Panc1 (cell line): ENCODE results near the gene ZDHHC11. TPM values are rescaled to one million over a fixed set of nuclear protein-coding genes. Genes with fewer than 3 reads are reported as not detected.
"Not testable (repeated sequence)": the region's sequence is repeated elsewhere in the genome, so short reads cannot be mapped to it uniquely, and the experiment has no call there.

Experiments
- ATAC-seq: fragments of 200-7000 bp; cut with Tn5 transposase; 2 replicates; pipeline ENCODE4 v1.9.1; 2020; ENCODE audit warnings: mild to moderate bottlenecking, moderate library complexity
- BruUV-seq: library from RNA; stranded (reverse); fragments of 400-500 nt; replicated peaks from 2 replicates; lab custom pipeline; 2021; lab: Mats Ljungman, UMichigan
- CTCF ChIA-PET: fragments of 300-600 bp; sonication (Branson Sonifier 250); formaldehyde crosslinking; loops from one replicate; lab custom pipeline; 2022; ENCODE audit warnings: antibody characterized with exemption; lab: Charles Lee
- POLR2A ChIA-PET: fragments of 300-600 bp; sonication (Branson Sonifier 250); formaldehyde crosslinking; loops from one replicate; lab custom pipeline; 2022; ENCODE audit warnings: antibody characterized with exemption; lab: Charles Lee
- DNase-seq: peaks from one replicate; pipeline ENCODE4 v3.0.0-alpha.2; 2010; ENCODE audit warnings: low read depth, low spot score
- H3K27ac ChIP-seq: 2 replicates; pipeline ENCODE4 v1.5.1; 2011; ENCODE audit warnings: mild to moderate bottlenecking, low read length, inconsistent platforms
- H3K27me3 ChIP-seq: fragments of 200-500 bp; sonication (Bioruptor generic); 2 replicates; pipeline ENCODE4 v1.6.0; 2014; ENCODE audit warnings: low read length, inconsistent platforms; ENCODE audit not compliant: control insufficient read depth, insufficient read depth
- H3K36me3 ChIP-seq: fragments of 200-500 bp; sonication (Bioruptor generic); 2 replicates; pipeline ENCODE4 v1.5.1; 2014; ENCODE audit warnings: inconsistent platforms, mild to moderate bottlenecking, low read length, moderate library complexity; ENCODE audit not compliant: control insufficient read depth, insufficient read depth
- H3K4me1 ChIP-seq: 2 replicates; pipeline ENCODE4 v1.5.1; 2011; ENCODE audit warnings: inconsistent platforms, mild to moderate bottlenecking, low read length, moderate library complexity; ENCODE audit not compliant: control insufficient read depth, insufficient read depth
- H3K4me3 ChIP-seq, 2 experiments: 2 replicates each; pipeline ENCODE4 v1.5.1; 2011 to 2012; ENCODE audit warnings: low read depth in 2 of 2, low read length in 2 of 2, mild to moderate bottlenecking in 2 of 2, inconsistent platforms in 1 of 2, moderate library complexity in 1 of 2
- H3K9me3 ChIP-seq: fragments of 200-500 bp; sonication (Bioruptor generic); 2 replicates; pipeline ENCODE4 v1.5.1; 2014; ENCODE audit warnings: low read depth, mild to moderate bottlenecking, inconsistent platforms, low read length, moderate library complexity; ENCODE audit not compliant: control insufficient read depth, insufficient read depth
- CTCF ChIP-seq: fragments of 450-650 bp; IDR thresholded peaks from 2 replicates; pipeline ENCODE4 v1.5.1; 2017; ENCODE audit warnings: mild to moderate bottlenecking
- POLR2AphosphoS5 ChIP-seq: IDR thresholded peaks from 2 replicates; pipeline ENCODE4 v1.6.1; 2012; ENCODE audit warnings: mild to moderate bottlenecking, low read depth, low read length, moderate library complexity
- REST ChIP-seq, 2 experiments: IDR thresholded peaks; 2 replicates each; pipeline ENCODE4 v1.6.1; 2011 to 2012; ENCODE audit warnings: low read depth in 2 of 2, control low read depth in 1 of 2, low read length in 1 of 2, mild to moderate bottlenecking in 1 of 2, moderate library complexity in 1 of 2; ENCODE audit not compliant: insufficient read depth in 1 of 2
- SIN3A ChIP-seq: IDR thresholded peaks from 2 replicates; pipeline ENCODE4 v1.6.1; 2012; ENCODE audit warnings: low read depth, mild to moderate bottlenecking, low read length, moderate library complexity, borderline replicate concordance; ENCODE audit not compliant: insufficient read depth
- TCF7L2 ChIP-seq: IDR thresholded peaks from 2 replicates; pipeline ENCODE4 v1.6.1; 2011; ENCODE audit warnings: mild to moderate bottlenecking, low read depth, low read length, inconsistent platforms
- in situ Hi-C: cut with HindIII; loops from 2 replicates; pipeline ENCODE4 v1.10.0; 2016; ENCODE audit warnings: low sequenced_read_pairs, low pct_unique_long_range_greater_than_20kb
- intact Hi-C: fragments of 100-400 bp; cut with micrococcal nuclease; formaldehyde crosslinking; loops from one replicate; pipeline ENCODE4 v1.10.0; 2022; ENCODE audit not compliant: unreplicated experiment
- total RNA-seq: library from RNA; stranded (reverse); gene quantifications from one replicate; pipeline ENCODE4 v1.2.1, GENCODE V29; 2021; ENCODE audit not compliant: unreplicated experiment

Gene ZDHHC11
- total RNA-seq, 1 experiment from 2014 or later: 3.0 TPM

GRCh38 chr5:763397-763796 lies 87.4 kb downstream of the ZDHHC11 start:
- in situ Hi-C loops: no loop called here
- no TSS peak for BruUV-seq
- no peak overlapping the region for H3K4me3 ChIP-seq
- peaks cover 8% of the 10 kb centered on the region; the same call in 1 of the 2 replicates for H3K4me1 ChIP-seq
- no peaks in the 10 kb centered on the region for H3K27me3 ChIP-seq
- H3K36me3 ChIP-seq: no peaks in the 10 kb centered on the region
- POLR2A ChIA-PET: no interaction called here
- H3K9me3 ChIP-seq: no peaks in the 10 kb centered on the region
- no peak for TF ChIP-seq POLR2AphosphoS5
- no peak for TF ChIP-seq SIN3A
- TF ChIP-seq REST (IDR thresholded peaks at IDR 0.05; ENCODE audit: insufficient read depth in 1 of 2, low read depth in 2 of 2, low read length in 1 of 2): no peak
- TF ChIP-seq TCF7L2: no peak
- no peak for TF ChIP-seq CTCF
- DNase-seq (no peak), ATAC-seq (no peak)
- CTCF ChIA-PET: no interaction called here
- no peak overlapping the region for H3K27ac ChIP-seq
- intact Hi-C loops: no loop called here

- in situ Hi-C loops, ATAC-seq: not testable (repeated sequence)
Measured at GRCh38 chr5:762996-763395, 87.8 kb downstream of the ZDHHC11 start.

GRCh38 chr5:761854-762710 lies 88.7 kb downstream of the ZDHHC11 start:
- Histone ChIP-seq H3K27ac (no peak overlapping the region), H3K27me3 (no peaks in the 10 kb centered on the region), H3K9me3 (no peaks in the 10 kb centered on the region), H3K4me3 (no peak overlapping the region), H3K36me3 (no peaks in the 10 kb centered on the region), H3K4me1 (peaks cover 8% of the 10 kb centered on the region; the same call in 1 of the 2 replicates)
- intact Hi-C loops: no loop called here
- no peak for TF ChIP-seq REST (IDR thresholded peaks at IDR 0.05; ENCODE audit: insufficient read depth in 1 of 2, low read depth in 2 of 2, low read length in 1 of 2)
- no peak for TF ChIP-seq SIN3A
- TF ChIP-seq CTCF: no peak
- TF ChIP-seq POLR2AphosphoS5: no peak
- TF ChIP-seq TCF7L2: no peak
- in situ Hi-C loops: no loop called here
- DNase-seq (no peak), ATAC-seq (no peak)
- ChIA-PET POLR2A (no interaction called here), CTCF (no interaction called here)
- BruUV-seq: no TSS peak

More at GRCh38 chr5:762996-763395, 87.8 kb downstream of the ZDHHC11 start:
- H3K27me3 ChIP-seq, H3K36me3 ChIP-seq, POLR2A ChIA-PET, H3K9me3 ChIP-seq, intact Hi-C loops, H3K4me1 ChIP-seq, DNase-seq, BruUV-seq, H3K4me3 ChIP-seq, H3K27ac ChIP-seq: not testable (repeated sequence)
- CTCF ChIA-PET: interaction anchor here (0.6 kb wide), 1 partner anchor 442 kb away, joined by 3 read pairs; no protein-coding TSS in a partner anchor
